ENCODE results near the gene MAJIN.

The MAJIN gene

GRCh38 chr11:65003282-65003681, 31.4 kb upstream of the MAJIN start:
- Mint-ChIP-seq H3K4me3 (no peak overlapping the region), H3K27me3 (ENCODE audit: low read depth) (peaks cover 9% of the 10 kb centered on the region), H3K36me3 (ENCODE audit: low read depth) (no peaks in the 10 kb centered on the region), H3K4me1 (peaks cover 4% of the 10 kb centered on the region), H3K27ac (no peak overlapping the region), H3K9me3 (no peaks in the 10 kb centered on the region)
- TF ChIP-seq CTCF (IDR thresholded peaks at IDR 0.05; ENCODE audit: unreplicated experiment in 3 of 3) = no peak

GRCh38 chr11:65002706-65003105, 30.8 kb upstream of the MAJIN start:
- H3K36me3 Mint-ChIP-seq (ENCODE audit: low read depth) = no peaks in the 10 kb centered on the region
- H3K4me1 Mint-ChIP-seq = peaks cover 6% of the 10 kb centered on the region
- no peaks in the 10 kb centered on the region for H3K9me3 Mint-ChIP-seq
- TF ChIP-seq CTCF (IDR thresholded peaks at IDR 0.05; ENCODE audit: unreplicated experiment in 3 of 3) = no peak
- H3K4me3 Mint-ChIP-seq = no peak overlapping the region
- no peak overlapping the region for H3K27ac Mint-ChIP-seq
- peaks cover 9% of the 10 kb centered on the region for H3K27me3 Mint-ChIP-seq (ENCODE audit: low read depth)

GRCh38 chr11:64999478-64999877, 27.6 kb upstream of the MAJIN start:
- H3K27ac Mint-ChIP-seq = no peak overlapping the region

GRCh38 chr11:64998690-64999431, 27.0 kb upstream of the MAJIN start:
- no peak for TF ChIP-seq CTCF (IDR thresholded peaks at IDR 0.05; ENCODE audit: unreplicated experiment in 3 of 3)
- no peaks in the 10 kb centered on the region for H3K36me3 Mint-ChIP-seq (ENCODE audit: low read depth)
- H3K27me3 Mint-ChIP-seq (ENCODE audit: low read depth) = peaks cover 3% of the 10 kb centered on the region
- H3K9me3 Mint-ChIP-seq = no peaks in the 10 kb centered on the region
- peak overlapping the region; percentile 20 to 89 (median 55) for H3K27ac Mint-ChIP-seq
- no peak overlapping the region for H3K4me3 Mint-ChIP-seq
- H3K4me1 Mint-ChIP-seq = peaks cover 18% of the 10 kb centered on the region

More at GRCh38 chr11:64999478-64999877, 27.6 kb upstream of the MAJIN start:
- peaks cover 18% of the 10 kb centered on the region for H3K4me1 Mint-ChIP-seq
- no peak overlapping the region for H3K4me3 Mint-ChIP-seq
- no peaks in the 10 kb centered on the region for H3K9me3 Mint-ChIP-seq
- no peak for TF ChIP-seq CTCF (IDR thresholded peaks at IDR 0.05; ENCODE audit: unreplicated experiment in 3 of 3)
- H3K36me3 Mint-ChIP-seq (ENCODE audit: low read depth) = no peaks in the 10 kb centered on the region
- peaks cover 4% of the 10 kb centered on the region for H3K27me3 Mint-ChIP-seq (ENCODE audit: low read depth)

- TF ChIP-seq CTCF (IDR thresholded peaks at IDR 0.05; ENCODE audit: unreplicated experiment in 3 of 3) = no peak
- H3K4me3 Mint-ChIP-seq = no peak overlapping the region
- H3K27ac Mint-ChIP-seq = peak overlapping the region in 2 of 3 experiments; percentile 20 to 89
- H3K4me1 Mint-ChIP-seq = peaks cover 18% of the 10 kb centered on the region
- H3K36me3 Mint-ChIP-seq (ENCODE audit: low read depth) = no peaks in the 10 kb centered on the region
- H3K9me3 Mint-ChIP-seq = no peaks in the 10 kb centered on the region
- H3K27me3 Mint-ChIP-seq (ENCODE audit: low read depth) = peaks cover under 1% of the 10 kb centered on the region
Observed at GRCh38 chr11:64998141-64998540, 26.2 kb upstream of the MAJIN start.
